ENCODE data around the gene PEAK3. TPM values are rescaled to one million over a fixed set of nuclear protein-coding genes. Genes with fewer than 3 reads are reported as not detected.

Gene PEAK3
- total RNA-seq, 1 donor from 2014 or later = 0.50 TPM

DNA sequence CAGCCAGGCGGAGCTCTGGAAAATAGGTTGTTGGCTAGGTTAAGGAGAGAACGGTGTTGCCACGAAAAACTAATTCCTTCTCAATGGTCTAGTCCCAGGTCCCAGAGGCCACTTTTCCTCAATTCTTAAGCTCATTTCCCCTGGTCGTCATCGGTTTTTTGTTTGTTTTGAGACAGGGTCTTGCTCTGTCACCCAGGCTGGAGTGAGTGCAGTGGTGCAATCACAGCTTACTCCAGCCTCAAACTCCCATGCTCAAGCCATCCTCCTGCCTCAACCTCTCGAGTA, 44.2 kb downstream of the PEAK3 start:
- TF ChIP-seq, protein P1, sequence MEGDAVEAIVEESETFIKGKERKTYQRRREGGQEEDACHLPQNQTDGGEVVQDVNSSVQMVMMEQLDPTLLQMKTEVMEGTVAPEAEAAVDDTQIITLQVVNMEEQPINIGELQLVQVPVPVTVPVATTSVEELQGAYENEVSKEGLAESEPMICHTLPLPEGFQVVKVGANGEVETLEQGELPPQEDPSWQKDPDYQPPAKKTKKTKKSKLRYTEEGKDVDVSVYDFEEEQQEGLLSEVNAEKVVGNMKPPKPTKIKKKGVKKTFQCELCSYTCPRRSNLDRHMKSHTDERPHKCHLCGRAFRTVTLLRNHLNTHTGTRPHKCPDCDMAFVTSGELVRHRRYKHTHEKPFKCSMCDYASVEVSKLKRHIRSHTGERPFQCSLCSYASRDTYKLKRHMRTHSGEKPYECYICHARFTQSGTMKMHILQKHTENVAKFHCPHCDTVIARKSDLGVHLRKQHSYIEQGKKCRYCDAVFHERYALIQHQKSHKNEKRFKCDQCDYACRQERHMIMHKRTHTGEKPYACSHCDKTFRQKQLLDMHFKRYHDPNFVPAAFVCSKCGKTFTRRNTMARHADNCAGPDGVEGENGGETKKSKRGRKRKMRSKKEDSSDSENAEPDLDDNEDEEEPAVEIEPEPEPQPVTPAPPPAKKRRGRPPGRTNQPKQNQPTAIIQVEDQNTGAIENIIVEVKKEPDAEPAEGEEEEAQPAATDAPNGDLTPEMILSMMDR (IDR thresholded peaks at IDR 0.05) = no peak
- no peak for DNase-seq (ENCODE audit: low spot score)
- Mint-ChIP-seq H3K9me3 (ENCODE audit: low read depth) (no peaks in the 10 kb centered on the region), H3K4me1 (ENCODE audit: low read depth) (peaks cover 68% of the 10 kb centered on the region), H3K36me3 (ENCODE audit: low read depth) (peaks cover 3% of the 10 kb centered on the region), H3K27me3 (ENCODE audit: low read depth) (no peaks in the 10 kb centered on the region), H3K4me3 (ENCODE audit: unreplicated experiment) (peak overlapping the region; percentile 96), H3K27ac (ENCODE audit: unreplicated experiment) (peak overlapping the region; percentile 100)

DNA sequence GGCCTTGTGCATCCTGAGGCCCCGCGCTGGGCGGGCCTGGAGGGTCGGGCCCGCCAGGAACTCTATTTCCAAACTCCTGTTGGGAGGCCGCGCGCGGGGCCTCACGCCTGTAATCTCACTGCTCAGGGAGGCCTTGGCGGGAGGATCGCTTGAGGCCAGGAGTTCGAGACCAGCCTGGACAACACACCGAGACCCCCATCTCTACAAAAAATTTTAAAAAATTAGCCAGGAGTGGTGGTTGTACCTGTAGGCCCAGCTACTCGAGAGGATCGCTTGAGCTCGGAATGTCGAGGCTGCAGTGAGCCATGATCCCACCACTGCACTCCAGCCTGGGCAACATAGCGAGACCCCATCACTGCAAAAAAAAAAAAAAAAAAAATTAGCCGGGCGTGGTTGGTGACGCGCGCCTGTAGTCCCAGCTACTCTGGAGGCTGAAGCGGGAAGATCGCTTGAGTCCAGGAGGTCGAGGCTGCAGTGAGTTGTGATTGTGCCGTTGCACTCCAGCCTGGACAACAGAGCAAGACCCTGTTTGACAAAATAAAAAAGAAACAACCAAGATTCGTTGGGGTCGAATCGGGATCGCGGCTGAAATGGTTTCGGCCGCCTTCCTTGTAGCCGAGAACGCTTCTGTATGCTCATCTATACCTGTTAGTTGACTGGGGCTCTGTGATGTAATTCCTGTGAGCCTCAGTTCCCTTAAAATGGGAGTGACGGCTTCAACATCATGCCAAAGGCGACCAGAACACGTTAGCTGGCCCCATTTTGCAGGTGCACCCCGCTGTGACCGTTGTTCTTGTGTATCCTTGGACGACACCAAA, 44.7 kb downstream of the PEAK3 start:
- Mint-ChIP-seq H3K4me1 (ENCODE audit: low read depth) (peaks cover 62% of the 10 kb centered on the region), H3K27me3 (ENCODE audit: low read depth) (no peaks in the 10 kb centered on the region), H3K27ac (ENCODE audit: unreplicated experiment) (peak overlapping the region; percentile 100), H3K36me3 (ENCODE audit: low read depth) (peaks cover 3% of the 10 kb centered on the region), H3K4me3 (ENCODE audit: unreplicated experiment) (peak overlapping the region; percentile 96), H3K9me3 (ENCODE audit: low read depth) (no peaks in the 10 kb centered on the region)
- TF ChIP-seq, protein P1 (IDR thresholded peaks at IDR 0.05) = no peak
- no peak for DNase-seq (ENCODE audit: low spot score)

DNA sequence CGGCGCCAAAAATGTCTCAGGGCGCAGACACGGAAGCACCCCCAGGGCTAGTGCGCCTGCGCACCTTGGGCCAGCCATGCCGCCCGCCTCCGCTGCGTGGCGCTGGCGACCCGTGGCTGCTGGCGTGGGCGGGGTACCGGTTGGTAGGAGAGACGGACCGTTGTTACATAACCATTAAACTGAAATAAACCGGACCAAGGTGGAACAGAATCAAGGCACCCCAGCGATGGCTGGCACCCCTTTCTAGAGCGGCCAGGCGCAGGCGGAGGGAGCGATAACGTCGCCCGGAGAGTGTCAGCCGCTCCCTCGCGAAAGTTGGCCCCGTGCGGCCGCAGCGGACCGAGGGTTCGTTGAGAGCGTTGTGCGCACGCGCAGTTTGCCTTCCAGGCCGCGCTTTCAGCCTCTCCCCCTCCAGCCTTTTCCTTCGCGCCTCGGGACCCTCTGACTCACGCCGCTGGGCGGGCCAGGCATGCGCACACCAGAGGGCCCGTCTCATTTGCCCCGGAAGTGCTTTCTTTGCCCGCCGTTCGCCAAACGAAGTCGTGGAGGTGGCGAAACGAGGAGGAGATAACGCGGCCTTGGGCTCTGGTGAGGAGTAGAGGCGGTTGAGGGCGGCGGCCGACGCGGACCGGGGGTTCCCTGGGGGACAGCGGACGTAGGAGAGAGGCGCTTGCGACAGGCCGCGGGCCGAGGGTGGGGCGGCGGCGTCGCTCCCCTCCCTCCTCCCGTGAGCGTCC, 45.5 kb downstream of the PEAK3 start, which contains the start of the genes PLEKHJ1 and SF3A2:
PLEKHJ1 (minus strand) TSS at position 16 of the 737 bp plus-strand sequence. CDS start 81 bp downstream, outside the sequence.
SF3A2 (plus strand) TSS at position 511 of the 737 bp plus-strand sequence. CDS start 6,595 bp downstream, outside the sequence.
- peaks cover 3% of the 10 kb centered on the region for H3K36me3 Mint-ChIP-seq (ENCODE audit: low read depth)
- peaks cover 61% of the 10 kb centered on the region for H3K4me1 Mint-ChIP-seq (ENCODE audit: low read depth)
- TF ChIP-seq, protein P1 (IDR thresholded peaks at IDR 0.05) = peak; percentile 98
- no peak for DNase-seq (ENCODE audit: low spot score)
- peak within 1 kb of the TSS; percentile 96 for H3K4me3 Mint-ChIP-seq (ENCODE audit: unreplicated experiment)
- H3K27me3 Mint-ChIP-seq (ENCODE audit: low read depth) = no peaks in the 10 kb centered on the region
- peak within 1 kb of the TSS; percentile 100 for H3K27ac Mint-ChIP-seq (ENCODE audit: unreplicated experiment)
- H3K9me3 Mint-ChIP-seq (ENCODE audit: low read depth) = no peaks in the 10 kb centered on the region

DNA sequence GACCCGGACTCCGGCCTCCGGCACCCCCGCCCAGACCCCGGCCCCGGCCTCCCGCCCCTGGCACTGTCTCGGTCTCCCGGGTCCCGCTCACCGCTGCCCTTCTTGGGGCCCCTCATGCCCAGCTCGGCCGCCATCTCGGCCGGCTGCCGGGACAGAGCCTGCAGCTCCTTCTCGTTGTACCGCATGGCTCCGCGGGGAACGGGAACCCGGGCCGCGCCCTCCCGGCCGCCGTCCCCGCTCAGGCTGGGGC, 46.0 kb downstream of the PEAK3 start:
- Mint-ChIP-seq H3K9me3 (ENCODE audit: low read depth) (no peaks in the 10 kb centered on the region), H3K4me3 (ENCODE audit: unreplicated experiment) (peak overlapping the region; percentile 96), H3K4me1 (ENCODE audit: low read depth) (peaks cover 57% of the 10 kb centered on the region), H3K27ac (ENCODE audit: unreplicated experiment) (peak overlapping the region; percentile 100), H3K36me3 (ENCODE audit: low read depth) (peaks cover 3% of the 10 kb centered on the region), H3K27me3 (ENCODE audit: low read depth) (no peaks in the 10 kb centered on the region)
- TF ChIP-seq, protein P1 (IDR thresholded peaks at IDR 0.05) = no peak
- DNase-seq (ENCODE audit: low spot score) = no peak

DNA sequence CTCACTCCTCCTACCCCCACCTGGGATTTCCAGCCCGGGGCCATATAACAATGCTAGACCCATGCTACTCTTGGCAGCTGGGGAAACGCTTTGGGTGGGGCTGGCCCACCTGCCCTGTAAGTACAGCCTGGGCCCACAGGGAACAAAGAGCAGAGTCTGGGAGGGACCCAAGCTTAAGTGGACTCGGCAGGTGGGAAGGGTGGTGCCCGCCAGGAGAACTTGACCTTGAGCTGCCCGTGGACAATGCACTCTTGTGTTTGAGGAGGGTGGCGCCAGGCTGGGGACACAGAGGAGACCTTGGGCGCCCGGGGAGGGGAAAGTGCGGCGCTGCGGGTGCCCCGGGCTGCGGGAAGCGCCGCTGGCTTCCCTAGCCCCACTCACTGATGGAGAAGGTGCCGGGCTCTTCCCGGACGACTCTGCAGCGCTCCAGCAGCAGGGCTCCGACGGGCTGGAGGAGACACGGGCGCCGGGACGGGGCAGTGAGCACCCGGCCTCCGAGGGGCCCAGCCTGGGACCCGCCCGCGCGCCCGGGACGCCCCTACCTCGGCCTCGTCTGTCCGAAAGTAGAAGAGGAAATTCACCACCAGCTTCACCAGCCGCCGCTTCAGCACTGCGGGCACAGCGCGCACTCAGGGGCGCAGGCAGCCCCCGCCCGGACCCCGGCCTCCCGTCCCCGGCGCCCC, 46.5 kb downstream of the PEAK3 start:
- DNase-seq (ENCODE audit: low spot score) = no peak

More for the DNA sequence above, 46.5 kb downstream of the PEAK3 start:
- H3K36me3 Mint-ChIP-seq (ENCODE audit: low read depth) = peaks cover 3% of the 10 kb centered on the region
- H3K4me1 Mint-ChIP-seq (ENCODE audit: low read depth) = peaks cover 52% of the 10 kb centered on the region
- H3K27me3 Mint-ChIP-seq (ENCODE audit: low read depth) = no peaks in the 10 kb centered on the region
- no peaks in the 10 kb centered on the region for H3K9me3 Mint-ChIP-seq (ENCODE audit: low read depth)
- peak overlapping the region; percentile 96 for H3K4me3 Mint-ChIP-seq (ENCODE audit: unreplicated experiment)
- TF ChIP-seq, protein P1 (IDR thresholded peaks at IDR 0.05) = no peak
- H3K27ac Mint-ChIP-seq (ENCODE audit: unreplicated experiment) = peak overlapping the region; percentile 77
